ENCODE data around the gene SREK1IP1.

Gene SREK1IP1

DNA sequence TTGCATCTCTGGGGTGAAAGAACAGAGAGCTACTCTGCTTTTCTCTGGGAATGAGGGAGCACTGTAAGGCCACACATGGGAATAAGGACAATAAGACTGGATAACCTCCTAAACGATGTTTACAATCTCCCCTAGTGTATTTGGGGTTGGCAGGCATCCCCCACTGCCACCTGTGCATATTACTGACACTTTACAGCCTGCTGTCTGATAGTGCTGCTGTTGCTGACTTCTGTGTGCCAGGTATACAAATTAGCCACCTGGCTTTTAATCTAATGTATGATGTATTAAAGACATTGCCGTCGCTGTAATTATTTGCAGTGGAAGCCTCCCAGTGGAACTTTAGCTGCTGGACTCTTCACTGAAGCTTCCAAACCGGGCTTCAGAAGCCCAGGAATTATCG lies 82.6 kb downstream of the SREK1IP1 start:
- no peak for DNase-seq (ENCODE audit: low read depth in 2 of 2)

DNA sequence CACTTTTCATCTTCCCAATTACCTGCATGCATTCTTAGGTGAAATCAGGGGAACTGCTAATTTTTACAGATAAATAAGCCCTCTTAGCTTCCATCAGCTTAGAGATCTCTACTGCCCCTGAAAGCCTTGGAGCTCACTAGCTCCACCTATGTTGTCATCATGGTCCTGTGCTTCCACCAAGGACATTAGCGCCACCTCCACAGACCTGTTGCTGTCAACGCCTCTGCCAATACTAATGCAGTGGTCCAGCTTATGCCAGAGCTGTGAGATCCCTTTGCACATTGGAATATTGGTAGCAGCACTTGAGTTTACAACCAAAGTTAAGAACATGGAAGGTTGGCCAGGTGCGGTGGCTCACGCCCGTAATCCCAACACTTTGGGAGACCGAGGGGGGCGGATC lies 85.9 kb downstream of the SREK1IP1 start:
- no peak for DNase-seq (ENCODE audit: low read depth in 2 of 2)

DNA sequence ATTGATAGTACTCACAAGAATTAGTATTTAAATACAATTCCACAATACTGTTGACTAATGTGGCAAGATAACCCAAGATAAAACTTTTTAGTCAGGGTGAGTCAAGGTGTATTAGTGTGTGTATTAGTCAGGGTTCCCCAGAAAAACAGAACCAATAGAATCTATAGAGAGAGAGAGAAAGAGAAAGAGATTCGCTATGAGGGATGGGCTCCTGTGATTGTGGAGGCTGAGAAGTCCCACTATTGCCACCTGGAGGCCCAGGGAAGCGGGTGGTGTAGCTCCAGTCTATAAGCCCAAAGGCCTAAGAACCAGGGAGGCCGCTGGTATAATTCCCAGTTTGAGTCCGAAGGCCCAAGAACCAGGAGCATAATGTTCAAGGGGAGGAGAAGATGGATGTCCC lies 88.2 kb downstream of the SREK1IP1 start:
- no peak for DNase-seq (ENCODE audit: low read depth in 2 of 2)

DNA sequence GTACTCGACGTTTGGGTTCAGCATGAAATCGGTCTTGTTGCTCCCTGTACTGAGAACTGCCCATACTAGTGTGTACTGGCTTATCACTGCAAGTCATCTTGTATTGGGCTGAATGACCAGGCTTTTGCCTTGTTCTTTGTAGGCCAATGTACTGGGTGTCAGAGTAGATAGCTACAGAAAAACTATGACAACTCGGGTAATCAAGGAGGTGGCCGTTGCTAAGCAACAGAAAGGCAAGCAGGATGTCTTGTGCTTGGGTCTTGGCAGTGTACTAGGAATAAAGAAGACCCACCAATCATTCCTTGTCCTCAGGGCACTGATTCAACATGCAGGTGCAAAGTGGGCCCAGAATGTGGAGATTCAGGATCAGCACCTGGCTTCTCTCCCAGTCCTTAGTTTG lies 90.1 kb downstream of the SREK1IP1 start:
- no peak for DNase-seq (ENCODE audit: low read depth in 2 of 2)

DNA sequence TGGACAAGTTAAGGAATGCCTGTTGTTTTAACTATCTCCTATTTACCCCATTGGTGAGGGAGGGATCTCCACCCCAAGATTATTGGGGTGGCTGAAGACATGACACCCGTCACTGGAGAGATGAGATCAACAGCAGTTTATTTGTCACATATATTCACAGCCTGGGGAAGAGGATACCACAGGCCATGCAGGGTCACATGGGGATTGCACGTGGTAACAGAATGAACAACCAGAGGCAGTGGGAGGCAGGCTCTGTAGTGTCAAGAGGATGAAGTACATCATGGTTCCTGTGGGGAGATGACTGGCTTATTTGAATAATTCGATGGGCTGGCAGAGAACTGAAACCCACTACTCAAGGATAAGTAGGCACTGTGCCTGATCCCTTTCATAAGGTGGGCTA lies 96.8 kb downstream of the SREK1IP1 start:
- DNase-seq (ENCODE audit: low read depth in 2 of 2): no peak

DNA sequence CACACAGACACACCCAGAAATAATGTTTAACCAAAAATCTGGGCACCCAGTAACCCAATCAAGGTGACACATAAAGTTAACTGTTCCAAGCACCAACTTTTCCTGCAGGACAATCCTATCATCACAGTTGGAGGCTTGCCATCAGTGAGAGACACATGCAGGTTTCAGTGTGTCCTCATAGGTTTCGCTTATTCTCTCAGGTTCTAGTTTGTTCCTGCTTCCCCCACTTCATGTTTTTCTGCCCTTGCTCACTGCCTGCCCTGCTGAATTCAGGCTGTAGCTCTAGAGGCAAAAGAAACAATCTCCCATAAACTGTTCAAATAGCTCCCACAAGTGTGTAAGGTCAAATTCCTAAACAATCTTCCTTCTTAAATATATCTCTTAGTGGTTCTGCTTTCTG lies 98.2 kb downstream of the SREK1IP1 start:
- DNase-seq (ENCODE audit: low read depth in 2 of 2): no peak

Measured in stimulated activated CD8-positive, alpha-beta memory T cell treated with anti-CD3 and anti-CD28 coated beads, Interleukin-7, amount 100 ng/mL, for 1 hour (primary cell).